Measurements from ENCODE around the gene TANGO6.

- TF ChIP-seq, protein P1, sequence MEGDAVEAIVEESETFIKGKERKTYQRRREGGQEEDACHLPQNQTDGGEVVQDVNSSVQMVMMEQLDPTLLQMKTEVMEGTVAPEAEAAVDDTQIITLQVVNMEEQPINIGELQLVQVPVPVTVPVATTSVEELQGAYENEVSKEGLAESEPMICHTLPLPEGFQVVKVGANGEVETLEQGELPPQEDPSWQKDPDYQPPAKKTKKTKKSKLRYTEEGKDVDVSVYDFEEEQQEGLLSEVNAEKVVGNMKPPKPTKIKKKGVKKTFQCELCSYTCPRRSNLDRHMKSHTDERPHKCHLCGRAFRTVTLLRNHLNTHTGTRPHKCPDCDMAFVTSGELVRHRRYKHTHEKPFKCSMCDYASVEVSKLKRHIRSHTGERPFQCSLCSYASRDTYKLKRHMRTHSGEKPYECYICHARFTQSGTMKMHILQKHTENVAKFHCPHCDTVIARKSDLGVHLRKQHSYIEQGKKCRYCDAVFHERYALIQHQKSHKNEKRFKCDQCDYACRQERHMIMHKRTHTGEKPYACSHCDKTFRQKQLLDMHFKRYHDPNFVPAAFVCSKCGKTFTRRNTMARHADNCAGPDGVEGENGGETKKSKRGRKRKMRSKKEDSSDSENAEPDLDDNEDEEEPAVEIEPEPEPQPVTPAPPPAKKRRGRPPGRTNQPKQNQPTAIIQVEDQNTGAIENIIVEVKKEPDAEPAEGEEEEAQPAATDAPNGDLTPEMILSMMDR (IDR thresholded peaks at IDR 0.05): no peak
- TF ChIP-seq POLR2A (IDR thresholded peaks at IDR 0.05): no peak
These were observed 264.1 kb downstream of the TANGO6 start for GRCh38 chr16:69107316-69107962.

Data from adrenal gland (tissue), 5 donors.